Hepatocyte (in vitro differentiated cells): ENCODE data around the gene KLHL5. TPM values are rescaled to one million over a fixed set of nuclear protein-coding genes. Genes with fewer than 3 reads are reported as not detected.

Experiments used
- DNase-seq: peaks from one replicate; pipeline ENCODE4 v3.0.0-alpha.2; 2016; ENCODE audit warnings: low spot score
- H2AFZ ChIP-seq: fragments of 200-600 bp; sonication (generic); 2 replicates; pipeline ENCODE4 v1.6.0; 2016; ENCODE audit warnings: antibody characterized with exemption, mild to moderate bottlenecking
- H3K27ac ChIP-seq: fragments of 200-600 bp; sonication (generic); 2 replicates; pipeline ENCODE4 v1.5.1; 2016; ENCODE audit warnings: mild to moderate bottlenecking
- H3K27me3 ChIP-seq: fragments of 200-600 bp; sonication (generic); 2 replicates; pipeline ENCODE4 v1.6.1; 2016
- H3K36me3 ChIP-seq: fragments of 200-600 bp; sonication (generic); replicated peaks from 2 replicates; pipeline ENCODE4 v1.5.1; 2016; ENCODE audit warnings: low read depth; ENCODE audit not compliant: insufficient read depth
- H3K4me1 ChIP-seq: fragments of 200-600 bp; sonication (generic); 2 replicates; pipeline ENCODE4 v1.5.1; 2016; ENCODE audit warnings: mild to moderate bottlenecking, moderate library complexity; ENCODE audit not compliant: insufficient read depth
- H3K4me2 ChIP-seq: fragments of 200-600 bp; sonication (generic); 2 replicates; pipeline ENCODE4 v1.6.0; 2016
- H3K4me3 ChIP-seq: fragments of 200-600 bp; sonication (generic); 2 replicates; pipeline ENCODE4 v1.5.1; 2016; ENCODE audit warnings: mild to moderate bottlenecking
- H3K79me2 ChIP-seq: fragments of 200-600 bp; sonication (generic); 2 replicates; pipeline ENCODE4 v1.6.0; 2017; ENCODE audit warnings: mild to moderate bottlenecking
- H3K9me2 ChIP-seq: fragments of 200-600 bp; sonication (generic); replicated peaks from 2 replicates; pipeline ENCODE4 v1.6.0; 2017; ENCODE audit warnings: mild to moderate bottlenecking; ENCODE audit not compliant: insufficient read depth
- H3K9me3 ChIP-seq: fragments of 200-600 bp; sonication (generic); 2 replicates; pipeline ENCODE4 v1.5.1; 2016; ENCODE audit warnings: low read depth, mild to moderate bottlenecking
- H4K20me1 ChIP-seq: fragments of 200-600 bp; sonication (generic); 2 replicates; pipeline ENCODE4 v1.6.0; 2016; ENCODE audit warnings: mild to moderate bottlenecking; ENCODE audit not compliant: insufficient read depth, poor library complexity, severe bottlenecking
- CTCF ChIP-seq: fragments of 200-600 bp; sonication (generic); IDR thresholded peaks from 2 replicates; pipeline ENCODE4 v1.5.1; 2016; ENCODE audit warnings: antibody characterized with exemption, mild to moderate bottlenecking; ENCODE audit not compliant: poor library complexity
- EZH2 ChIP-seq: fragments of 200-600 bp; sonication (generic); IDR thresholded peaks from 2 replicates; pipeline ENCODE4 v1.6.1; 2016; ENCODE audit warnings: antibody characterized with exemption, mild to moderate bottlenecking, borderline replicate concordance
- EZH2phosphoT487 ChIP-seq: fragments of 200-600 bp; sonication (generic); IDR thresholded peaks from one replicate; pipeline ENCODE4 v1.6.1; 2018; ENCODE audit warnings: antibody characterized with exemption, mild to moderate bottlenecking, low read depth, moderate library complexity; ENCODE audit not compliant: unreplicated experiment, severe bottlenecking
- WGBS: methylation state at CpG from one replicate; pipeline ENCODE4 v1.1.6; 2016; ENCODE audit warnings: low lambda C conversion rate; ENCODE audit errors: missing lambda C conversion rate; 5-methylcytosine and 5-hydroxymethylcytosine counted together
- polyA plus RNA-seq: library from polyadenylated mRNA; unstranded; fragments of >200 nt; fragmentation: Nextera tagmentation; extraction: Ambion mirVana; gene quantifications from 2 replicates; pipeline ENCODE4 v1.2.1, GENCODE V29; 2016
- total RNA-seq: library from RNA; depleted of rRNA; stranded (reverse); fragments of >200 nt; gene quantifications from 2 replicates; pipeline ENCODE4 v1.2.3, GENCODE V29; 2014

Gene KLHL5
- total and polyA plus RNA-seq, 2 experiments from 2014 or later, result 30.2 to 58.3 TPM

- Histone ChIP-seq H3K4me3 (no peak overlapping the region), H3K27ac (no peak overlapping the region), H3K79me2 (peaks cover 35% of the 10 kb centered on the region), H3K36me3 (no peaks in the 10 kb centered on the region), H3K4me2 (no peak overlapping the region), H3K9me2 (no peaks in the 10 kb centered on the region), H3K4me1 (peaks cover 4% of the 10 kb centered on the region), H4K20me1 (no peaks in the 10 kb centered on the region), H2AFZ (no peak overlapping the region), H3K27me3 (no peaks in the 10 kb centered on the region), H3K9me3 (no peaks in the 10 kb centered on the region)
- 87% methylated on average over 2 of the region's 2 CpGs for WGBS
- DNase-seq, result no peak
- TF ChIP-seq EZH2 (no peak), CTCF (no peak), EZH2phosphoT487 (no peak)
These were observed 4.3 kb downstream of the KLHL5 start for GRCh38 chr4:39066371-39066770.

GRCh38 chr4:39067031-39067430 lies 5.0 kb downstream of the KLHL5 start:
- peaks cover 3% of the 10 kb centered on the region for H3K4me1 ChIP-seq
- no peak overlapping the region for H3K4me2 ChIP-seq
- 92% methylated on average over 2 of the region's 2 CpGs for WGBS
- no peak overlapping the region for H3K27ac ChIP-seq
- peaks cover 37% of the 10 kb centered on the region for H3K79me2 ChIP-seq
- H3K4me3 ChIP-seq, result no peak overlapping the region
- H3K36me3 ChIP-seq, result no peaks in the 10 kb centered on the region
- H4K20me1 ChIP-seq, result no peaks in the 10 kb centered on the region
- H3K27me3 ChIP-seq, result no peaks in the 10 kb centered on the region
- H3K9me3 ChIP-seq, result no peaks in the 10 kb centered on the region
- TF ChIP-seq CTCF, result no peak
- TF ChIP-seq EZH2phosphoT487, result no peak
- TF ChIP-seq EZH2, result no peak
- H2AFZ ChIP-seq, result no peak overlapping the region
- H3K9me2 ChIP-seq, result no peaks in the 10 kb centered on the region
- DNase-seq, result no peak

- Histone ChIP-seq H3K9me2 (no peaks in the 10 kb centered on the region), H3K27me3 (no peaks in the 10 kb centered on the region), H3K4me2 (no peak overlapping the region), H4K20me1 (no peaks in the 10 kb centered on the region), H3K4me3 (no peak overlapping the region), H3K9me3 (no peaks in the 10 kb centered on the region), H3K79me2 (peaks cover 35% of the 10 kb centered on the region), H3K36me3 (no peaks in the 10 kb centered on the region), H3K27ac (no peak overlapping the region), H3K4me1 (no peaks in the 10 kb centered on the region), H2AFZ (no peak overlapping the region)
- DNase-seq, result no peak
- 95% methylated on average over 3 of the region's 3 CpGs for WGBS
- TF ChIP-seq EZH2phosphoT487 (no peak), EZH2 (no peak), CTCF (no peak)
These were observed 5.4 kb downstream of the KLHL5 start for GRCh38 chr4:39067451-39067850.

GRCh38 chr4:39068907-39069306 lies 6.9 kb downstream of the KLHL5 start:
- no peak for TF ChIP-seq EZH2phosphoT487
- TF ChIP-seq EZH2, result no peak
- no peak for TF ChIP-seq CTCF
- Histone ChIP-seq H3K4me1 (no peaks in the 10 kb centered on the region), H3K27ac (no peak overlapping the region), H3K79me2 (peaks cover 24% of the 10 kb centered on the region), H3K4me2 (no peak overlapping the region), H4K20me1 (no peaks in the 10 kb centered on the region), H3K9me2 (no peaks in the 10 kb centered on the region), H3K4me3 (no peak overlapping the region), H3K36me3 (no peaks in the 10 kb centered on the region), H3K9me3 (no peaks in the 10 kb centered on the region), H3K27me3 (no peaks in the 10 kb centered on the region), H2AFZ (no peak overlapping the region)
- DNase-seq, result no peak
- WGBS, result 97% methylated on average over 3 of the region's 3 CpGs
